ENCODE data around the gene ABHD12. TPM values are rescaled to one million over a fixed set of nuclear protein-coding genes. Genes with fewer than 3 reads are reported as not detected.

The ABHD12 gene
- total RNA-seq, 2 donors from 2014 or later: 20.7 to 40.6 TPM

GRCh38 chr20:25394996-25395395 lies 4.4 kb upstream of the ABHD12 start:
- no peak overlapping the region for H3K4me3 ChIP-seq
- H3K27ac ChIP-seq: no peak overlapping the region
- no peak for TF ChIP-seq CTCF (IDR thresholded peaks at IDR 0.05)
- no peak for DNase-seq (ENCODE audit: low spot score)
- H3K4me1 ChIP-seq: no peaks in the 10 kb centered on the region
- no peaks in the 10 kb centered on the region for H3K9me3 ChIP-seq
- H3K27me3 ChIP-seq: no peaks in the 10 kb centered on the region
- no peaks in the 10 kb centered on the region for H3K36me3 ChIP-seq

GRCh38 chr20:25394276-25394675 lies 3.6 kb upstream of the ABHD12 start:
- Histone ChIP-seq H3K27me3 (no peaks in the 10 kb centered on the region), H3K36me3 (no peaks in the 10 kb centered on the region), H3K9me3 (no peaks in the 10 kb centered on the region), H3K4me1 (peaks cover 0 to 6% of the 10 kb centered on the region in 2 donors), H3K4me3 (no peak overlapping the region), H3K27ac (no peak overlapping the region)
- no peak for TF ChIP-seq CTCF (IDR thresholded peaks at IDR 0.05)
- DNase-seq (ENCODE audit: low spot score): no peak

- peak overlapping the region; percentile 75 to 93 for H3K4me3 ChIP-seq
- TF ChIP-seq CTCF (IDR thresholded peaks at IDR 0.05): no peak
- no peaks in the 10 kb centered on the region for H3K36me3 ChIP-seq
- no peaks in the 10 kb centered on the region for H3K27me3 ChIP-seq
- no peak for DNase-seq (ENCODE audit: low spot score)
- H3K27ac ChIP-seq: peak overlapping the region; percentile 87 to 88
- peaks cover 0 to 10% of the 10 kb centered on the region in 2 donors for H3K4me1 ChIP-seq
- no peaks in the 10 kb centered on the region for H3K9me3 ChIP-seq
These were observed 637 bp downstream of the ABHD12 start for GRCh38 chr20:25389858-25390537.

- peaks cover 0 to 10% of the 10 kb centered on the region in 2 donors for H3K4me1 ChIP-seq
- no peak for DNase-seq (ENCODE audit: low spot score)
- H3K27ac ChIP-seq: peak overlapping the region; percentile 87 to 88
- H3K4me3 ChIP-seq: peak overlapping the region; percentile 75 to 93
- no peaks in the 10 kb centered on the region for H3K27me3 ChIP-seq
- TF ChIP-seq CTCF (IDR thresholded peaks at IDR 0.05): no peak
- H3K36me3 ChIP-seq: no peaks in the 10 kb centered on the region
- no peaks in the 10 kb centered on the region for H3K9me3 ChIP-seq
These were observed 1.2 kb downstream of the ABHD12 start for GRCh38 chr20:25389401-25389857.

- DNase-seq (ENCODE audit: low spot score): no peak
- peaks cover 0 to 20% of the 10 kb centered on the region in 2 donors for H3K4me1 ChIP-seq
- TF ChIP-seq CTCF (IDR thresholded peaks at IDR 0.05): no peak
- no peaks in the 10 kb centered on the region for H3K9me3 ChIP-seq
- no peak overlapping the region for H3K27ac ChIP-seq
- H3K27me3 ChIP-seq: no peaks in the 10 kb centered on the region
- H3K4me3 ChIP-seq: no peak overlapping the region
- H3K36me3 ChIP-seq: no peaks in the 10 kb centered on the region
These were observed 7.8 kb downstream of the ABHD12 start for GRCh38 chr20:25382704-25383370.
